Right kidney (tissue), 9 donors: ENCODE measurements around the gene CEP126.

Experiments
- DNase-seq: peaks from one replicate; pipeline ENCODE4 v3.0.0-alpha.2; 2016
- long read RNA-seq, 8 donors: transcript quantifications; one replicate each; lab custom pipeline, GENCODE V29; 2026

The CEP126 gene
- long read RNA-seq, donor 1, result 0 reads
- long read RNA-seq, donor 2, result 0 reads
- long read RNA-seq, donor 3, result 0 reads
- long read RNA-seq, donor 4, result 0 reads
- long read RNA-seq, donor 5, result 0 reads
- long read RNA-seq, donor 6, result 0 reads
- long read RNA-seq, donor 7, result 0 reads
- long read RNA-seq, donor 8, result 0 reads

DNA sequence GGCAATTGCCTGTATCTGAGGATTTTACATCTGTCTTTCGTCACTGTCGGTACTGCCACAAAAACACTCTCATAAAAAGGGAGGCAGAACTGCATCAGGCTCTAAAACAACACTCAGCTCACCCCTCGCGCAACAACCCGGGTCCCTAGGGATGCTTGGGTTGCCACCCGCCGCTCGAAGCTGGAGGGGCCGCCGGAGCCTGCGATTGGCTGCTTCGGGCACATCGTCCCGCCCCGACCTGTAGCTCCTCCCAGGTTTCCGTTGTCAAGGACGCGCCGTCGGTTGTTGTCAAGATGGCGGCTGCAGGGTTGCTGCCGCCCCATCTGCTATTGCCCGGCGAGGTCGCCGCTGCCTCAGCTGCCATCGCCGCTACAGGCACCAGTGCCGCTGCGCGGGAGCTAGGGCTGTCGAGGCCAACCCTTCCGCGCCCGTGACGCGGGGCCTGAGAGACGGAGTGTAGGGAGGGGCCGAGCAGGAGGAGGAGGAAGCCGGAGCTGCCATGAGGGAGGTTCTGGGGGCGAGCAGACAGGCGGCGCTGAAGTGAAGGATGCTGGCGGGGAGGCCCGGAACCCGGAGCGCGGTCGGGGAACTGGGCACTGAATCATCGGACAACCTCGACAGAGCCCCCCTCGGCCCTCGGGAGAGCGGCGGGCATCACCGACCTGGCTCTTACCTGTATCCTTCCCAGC, at the start of gene CEP126:
Gene CEP126 (plus strand): TSS at position 273 of the 689 bp plus-strand sequence. CDS start 275 bp downstream, at position 548.
- DNase-seq, result peak; percentile 98

DNA sequence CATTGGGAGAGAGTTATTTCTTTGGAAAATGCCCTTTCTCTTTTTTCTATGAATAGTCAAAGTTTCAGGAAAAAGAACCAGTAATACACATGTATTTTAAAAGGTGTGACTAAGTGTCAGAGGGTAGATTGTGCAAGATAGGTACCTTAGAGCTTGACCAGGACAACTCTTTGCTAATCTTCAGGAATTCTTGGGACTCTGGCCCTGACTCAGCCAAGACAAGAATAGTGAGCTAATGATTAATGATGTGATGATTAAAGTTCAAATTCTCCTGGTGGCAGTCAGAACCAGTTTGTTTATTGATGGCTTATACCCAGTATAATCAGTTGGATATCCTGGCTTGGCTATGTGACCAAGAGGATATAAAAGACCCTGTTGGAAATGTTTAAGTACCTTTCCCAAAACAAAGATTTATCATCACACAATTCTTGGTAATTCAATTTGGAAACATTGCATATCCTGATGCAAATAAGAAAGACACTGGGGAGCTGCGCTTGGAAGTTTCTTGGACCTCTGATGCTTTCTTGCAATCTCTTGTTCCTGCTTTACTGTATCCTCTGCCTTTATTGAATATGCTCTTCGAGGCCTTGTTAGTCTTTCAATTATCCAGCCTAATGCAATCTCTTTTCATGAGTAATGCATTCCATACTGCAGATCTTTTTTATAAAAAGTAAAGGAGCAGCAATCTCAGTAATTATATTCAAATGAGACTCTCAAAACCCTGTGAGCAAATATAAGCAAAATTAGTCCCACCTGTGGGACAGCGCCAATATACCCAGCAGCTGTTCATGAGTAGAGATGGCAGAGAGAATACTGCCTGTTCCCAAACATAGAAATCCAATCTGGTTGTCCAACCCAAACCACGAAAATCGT, 48.0 kb upstream of the CEP126 start:
- no peak for DNase-seq

DNA sequence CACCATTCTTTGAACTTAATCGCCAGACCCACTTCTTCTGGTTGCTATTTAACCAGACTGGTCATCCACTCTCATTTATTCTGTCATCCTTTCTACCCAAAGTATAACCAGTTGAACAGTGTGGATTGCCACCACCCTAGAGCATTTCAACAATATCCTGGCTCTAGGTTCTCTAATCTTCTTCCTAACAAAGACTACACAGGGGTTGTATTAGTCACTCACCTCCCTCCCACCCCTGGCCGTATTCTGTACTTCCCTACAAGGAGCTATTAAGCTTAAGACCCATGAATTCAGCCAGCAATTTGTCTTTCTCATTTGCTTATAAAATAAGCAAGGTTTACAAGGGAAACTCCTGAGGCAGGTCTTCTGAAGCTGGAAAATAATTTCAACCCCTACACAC, 46.9 kb upstream of the CEP126 start:
- DNase-seq, result no peak

DNA sequence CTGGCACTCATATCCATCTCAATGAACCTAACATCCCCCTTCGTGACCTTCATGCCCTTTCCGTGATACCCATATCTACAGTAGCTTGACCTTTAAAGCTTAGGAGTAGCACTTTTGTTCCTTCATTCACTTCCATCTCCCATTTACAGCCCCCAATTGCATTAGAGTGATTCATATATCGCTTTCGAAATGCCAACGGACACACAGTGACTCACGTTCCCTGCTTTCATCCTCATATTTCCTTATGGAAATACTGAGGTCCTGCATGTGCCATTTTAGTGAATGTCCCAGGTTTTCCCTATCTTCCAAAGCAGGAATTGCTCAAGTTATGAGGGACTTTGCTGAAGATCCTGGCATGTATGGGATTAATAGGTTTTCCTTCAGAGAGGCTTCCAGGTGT, 44.3 kb upstream of the CEP126 start:
- no peak for DNase-seq

DNA sequence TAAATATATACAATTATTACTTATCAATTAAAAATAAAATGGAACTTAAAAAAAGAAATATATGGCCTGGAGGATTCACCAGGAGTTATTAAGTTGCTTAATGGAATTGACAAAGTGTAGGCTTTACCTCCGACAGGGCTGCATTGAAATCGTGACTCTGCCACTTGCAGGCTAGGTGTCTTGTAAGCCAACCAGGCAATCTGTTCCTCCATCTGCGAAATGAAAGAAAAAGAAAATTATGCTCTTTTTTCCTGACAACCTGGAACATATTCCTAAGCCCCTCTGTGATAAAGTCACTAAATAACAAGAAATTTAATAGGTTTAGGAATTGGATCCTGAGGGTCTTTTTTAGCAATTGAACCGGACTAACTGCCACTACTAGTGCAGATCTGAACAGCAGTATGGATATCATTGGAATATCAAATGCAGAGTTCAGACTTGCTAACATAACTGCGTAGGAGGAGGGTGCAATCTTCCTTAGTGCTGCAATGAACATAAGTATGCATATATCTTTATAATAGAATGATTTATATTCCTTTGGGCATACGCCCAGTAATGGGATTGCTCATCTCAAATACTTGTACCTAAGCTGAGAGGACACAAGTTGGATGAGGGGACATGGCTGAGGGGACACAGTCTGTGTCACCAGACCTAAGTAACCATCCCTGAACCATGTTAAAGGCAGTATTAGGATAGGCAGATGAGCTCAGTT, 42.5 kb upstream of the CEP126 start:
- DNase-seq, result no peak

- no peak for DNase-seq
Observed at GRCh38 chr11:101880222-101880621, 34.6 kb upstream of the CEP126 start.

- DNase-seq, result no peak
Observed at GRCh38 chr11:101881586-101881985, 33.2 kb upstream of the CEP126 start.

- no peak for DNase-seq
Observed at GRCh38 chr11:101885631-101886030, 29.2 kb upstream of the CEP126 start.

- no peak for DNase-seq
Observed at GRCh38 chr11:101889767-101890166, 25.0 kb upstream of the CEP126 start.

GRCh38 chr11:101894505-101894904, 20.3 kb upstream of the CEP126 start:
- DNase-seq, result no peak

DNA sequence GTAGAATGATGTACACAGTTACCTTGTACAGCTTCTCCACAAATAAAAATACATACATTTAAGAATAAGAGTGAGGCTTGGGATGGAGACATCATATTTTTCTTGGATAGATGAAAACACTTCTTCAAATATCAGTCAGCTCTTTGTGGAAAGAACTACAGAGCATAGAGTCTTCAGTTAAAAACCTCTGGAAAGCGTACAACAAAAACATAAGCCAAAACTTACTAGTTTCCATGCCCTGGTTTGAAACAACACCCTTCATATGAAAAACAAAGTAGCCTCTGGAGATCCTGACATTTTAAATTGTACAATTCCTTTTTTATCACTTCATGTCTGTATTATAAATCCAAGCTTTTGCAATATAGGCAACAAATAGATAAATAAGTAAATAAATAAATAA, 7.0 kb upstream of the CEP126 start:
- no peak for DNase-seq

- DNase-seq, result no peak
Observed at GRCh38 chr11:101909087-101909486, 5.7 kb upstream of the CEP126 start.

DNA sequence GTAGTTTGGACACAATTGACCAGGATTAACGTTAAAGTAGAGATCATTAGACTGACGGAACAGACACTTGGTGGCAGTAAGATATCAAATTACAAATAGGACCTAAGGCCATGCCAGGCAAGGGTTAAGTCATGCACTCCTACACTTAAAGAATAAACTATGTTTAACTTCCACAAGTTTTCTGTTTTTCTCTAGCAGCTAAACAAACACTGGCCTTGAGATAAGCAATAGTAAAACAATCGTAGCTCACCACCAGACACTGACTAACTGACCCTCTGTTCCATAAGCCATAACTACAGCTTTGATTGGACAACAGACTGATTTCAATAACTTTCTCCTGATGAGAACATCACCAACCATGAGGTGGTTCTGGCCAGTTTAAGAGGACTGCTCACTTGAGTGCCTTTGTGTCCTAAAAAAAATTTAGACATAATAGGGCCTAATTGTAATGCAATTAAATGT, 2.0 kb upstream of the CEP126 start:
- DNase-seq, result no peak

- no peak for DNase-seq
Observed at GRCh38 chr11:101913656-101914055, 1.2 kb upstream of the CEP126 start.

GRCh38 chr11:101914341-101914737, 471 bp upstream of the CEP126 start:
- no peak for DNase-seq

GRCh38 chr11:101915791-101916291, 1.0 kb downstream of the CEP126 start:
- peak; percentile 14 for DNase-seq

DNA sequence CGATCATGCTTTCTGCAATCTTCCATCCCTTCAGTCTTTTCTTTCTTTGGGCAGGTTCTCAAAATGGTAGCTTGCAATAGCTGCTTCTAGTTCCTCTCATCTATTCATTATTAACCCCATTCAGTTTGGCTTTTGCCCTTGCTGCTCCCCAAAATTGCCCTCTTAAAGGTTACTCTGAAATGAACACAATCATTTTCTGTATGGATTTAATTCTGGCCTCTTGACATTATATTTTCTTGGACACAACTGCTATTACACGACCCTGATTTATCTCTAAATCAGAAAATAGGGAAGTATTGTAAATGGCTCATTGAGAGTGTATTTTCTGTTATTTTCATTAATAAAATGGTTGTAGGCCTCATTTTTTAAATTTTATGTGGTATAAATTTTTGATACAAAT, 1.6 kb downstream of the CEP126 start, which contains the start of gene ANGPTL5:
Gene ANGPTL5 (minus strand): TSS at position 101 of the 400 bp plus-strand sequence. CDS start 8,613 bp downstream, outside the sequence.
- no peak for DNase-seq

DNA sequence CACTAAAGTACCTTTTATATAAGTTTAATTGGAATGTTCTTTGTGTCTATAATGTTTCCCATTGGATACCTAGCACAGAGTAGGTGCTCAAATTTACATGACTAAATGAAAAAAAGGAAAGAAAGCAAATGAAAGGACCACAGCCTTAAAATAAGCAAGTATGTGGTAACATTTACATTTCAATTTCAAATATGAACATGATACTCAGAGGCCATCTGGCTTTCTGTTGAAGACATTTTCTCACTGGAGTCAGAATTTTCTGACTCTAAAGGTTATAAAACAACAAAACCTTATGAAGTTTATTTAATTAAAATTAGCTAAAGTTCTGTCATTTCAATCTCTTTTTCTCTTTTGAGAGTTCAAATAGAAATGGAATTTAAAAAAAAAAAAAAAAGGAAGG, 2.4 kb downstream of the CEP126 start:
- DNase-seq, result no peak

DNA sequence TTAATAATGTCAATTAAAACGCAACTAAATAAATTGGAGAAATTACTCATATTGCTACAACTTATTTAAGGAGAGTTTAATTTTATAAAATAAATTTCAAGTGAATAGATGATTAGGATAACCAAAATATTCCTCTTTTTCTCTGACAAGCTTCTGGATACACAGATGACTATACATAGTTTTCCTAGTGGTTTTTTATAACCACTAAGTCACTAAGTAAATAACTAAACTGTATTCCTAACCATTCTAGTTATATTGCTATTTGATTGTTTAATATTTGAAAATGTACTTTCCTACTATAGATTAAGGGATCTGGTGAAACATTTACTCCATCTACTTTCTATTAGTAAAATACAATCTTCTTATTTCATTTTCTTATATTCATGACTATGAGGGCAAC, 6.2 kb downstream of the CEP126 start:
- no peak for DNase-seq

DNA sequence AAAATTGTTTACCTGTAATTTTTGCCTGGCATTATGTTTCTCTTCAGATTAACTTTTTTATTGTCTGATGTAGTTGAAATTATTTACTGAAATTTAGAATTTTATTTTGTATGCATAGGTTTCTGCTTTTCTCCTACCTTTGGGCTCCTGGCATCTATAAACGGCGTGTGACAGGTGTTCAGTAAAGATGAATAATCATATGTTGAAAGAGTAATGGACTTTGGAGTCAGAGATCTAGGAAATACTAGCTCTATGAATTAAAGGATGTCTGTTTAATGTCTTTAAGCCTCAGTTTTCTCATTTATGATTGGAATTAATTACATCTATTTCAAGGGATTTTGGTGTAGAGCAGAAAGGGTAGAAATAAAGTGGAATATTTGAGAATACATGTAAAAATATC, 8.7 kb downstream of the CEP126 start:
- no peak for DNase-seq

DNA sequence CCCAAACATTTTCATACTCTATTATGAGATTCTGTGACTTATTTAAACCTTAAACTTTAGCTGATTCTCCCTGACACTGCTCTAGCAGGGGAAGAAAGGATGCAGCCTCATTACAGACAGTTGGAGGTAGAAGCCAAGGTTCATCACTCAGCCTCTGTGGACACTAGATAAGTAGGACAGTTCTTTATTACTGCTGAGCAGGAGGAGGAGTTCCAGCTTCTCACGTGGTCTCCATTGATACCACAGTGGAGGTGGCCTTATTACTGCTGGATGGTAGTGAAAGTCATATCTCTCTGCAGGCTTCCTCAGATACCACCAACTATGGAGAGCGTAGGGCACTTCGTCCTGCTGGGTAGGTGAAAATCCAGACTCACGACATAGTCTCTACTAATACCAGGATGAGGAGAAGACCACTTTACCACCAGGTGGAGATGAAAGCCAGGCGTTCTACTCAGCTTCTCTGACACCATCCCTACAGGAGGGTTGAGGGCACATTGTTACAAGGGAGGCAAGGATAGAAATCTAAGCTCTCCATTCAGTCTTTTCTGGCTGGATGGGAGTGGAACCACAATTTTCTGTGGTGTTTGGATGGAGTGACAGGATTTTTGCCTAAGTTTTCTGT, 14.6 kb downstream of the CEP126 start:
- no peak for DNase-seq

GRCh38 chr11:101931692-101932091, 16.9 kb downstream of the CEP126 start:
- no peak for DNase-seq
